CD8-positive, alpha-beta memory T cell (primary cell): ENCODE measurements around the gene NCBP1. TPM values are rescaled to one million over a fixed set of nuclear protein-coding genes. Genes with fewer than 3 reads are reported as not detected.
"Not testable (repeated sequence)": the region's sequence is repeated elsewhere in the genome, so short reads cannot be mapped to it uniquely, and the experiment has no call there.

ENCODE experiments used
- CTCF ChIA-PET: fragments of 350-600 bp; sonication (Branson Sonifier 250); formaldehyde crosslinking; loops from one replicate; lab custom pipeline; 2021; ENCODE audit warnings: antibody characterized with exemption; lab: Charles Lee
- POLR2A ChIA-PET: fragments of 350-600 bp; sonication (Branson Sonifier 250); formaldehyde crosslinking; loops from one replicate; lab custom pipeline; 2021; ENCODE audit warnings: antibody characterized with exemption; lab: Charles Lee
- DNase-seq, 5 donors: peaks; one replicate each; pipeline versions ENCODE4 v3.0.0 to v3.0.0-alpha.2; 2020 to 2022; ENCODE audit warnings: mixed read lengths in 1 of 5
- H3K27ac ChIP-seq: one replicate; pipeline ENCODE4 v1.7.0; 2013; ENCODE audit warnings: low read depth, mild to moderate bottlenecking, low read length, moderate library complexity
- H3K27me3 ChIP-seq: 2 replicates; pipeline ENCODE4 v1.7.0; 2013; ENCODE audit warnings: low read length, mild to moderate bottlenecking; ENCODE audit not compliant: insufficient read depth, poor library complexity, severe bottlenecking
- H3K36me3 ChIP-seq: 2 replicates; pipeline ENCODE4 v1.7.0; 2013; ENCODE audit warnings: mild to moderate bottlenecking, low read length, moderate library complexity; ENCODE audit not compliant: insufficient read depth
- H3K4me1 ChIP-seq: 2 replicates; pipeline ENCODE4 v1.7.0; 2013; ENCODE audit warnings: mild to moderate bottlenecking, low read length, moderate library complexity; ENCODE audit not compliant: insufficient read depth
- H3K4me3 ChIP-seq: 2 replicates; pipeline ENCODE4 v1.7.0; 2013; ENCODE audit warnings: mild to moderate bottlenecking, low read length
- H3K9me3 ChIP-seq: 2 replicates; pipeline ENCODE4 v1.7.0; 2013; ENCODE audit warnings: mild to moderate bottlenecking, low read length
- H3K27ac Mint-ChIP-seq, 8 donors: one replicate each; pipeline ENCODE4 v1.8.0; 2020 to 2021; ENCODE audit warnings: mixed read lengths in 8 of 8, mild to moderate bottlenecking in 6 of 8, inconsistent platforms in 3 of 8, moderate library complexity in 3 of 8
- H3K27me3 Mint-ChIP-seq, 2 donors: one replicate each; pipeline ENCODE4 v1.8.0; 2020 to 2021; ENCODE audit warnings: mixed read lengths in 2 of 2, mild to moderate bottlenecking in 1 of 2, moderate library complexity in 1 of 2
- H3K36me3 Mint-ChIP-seq, 3 donors: one replicate each; pipeline ENCODE4 v1.8.0; 2020 to 2021; ENCODE audit warnings: mixed read lengths in 3 of 3, inconsistent platforms in 1 of 3, mild to moderate bottlenecking in 1 of 3
- H3K4me1 Mint-ChIP-seq, 3 donors: one replicate each; pipeline ENCODE4 v1.8.0; 2020 to 2021; ENCODE audit warnings: mixed read lengths in 3 of 3, inconsistent platforms in 1 of 3, mild to moderate bottlenecking in 1 of 3
- H3K4me3 Mint-ChIP-seq, 7 donors: one replicate each; pipeline ENCODE4 v1.8.0; 2020 to 2021; ENCODE audit warnings: mixed read lengths in 7 of 7, mild to moderate bottlenecking in 6 of 7, moderate library complexity in 4 of 7, inconsistent platforms in 2 of 7
- H3K9me3 Mint-ChIP-seq, 5 donors: one replicate each; pipeline ENCODE4 v1.8.0; 2020 to 2022; ENCODE audit warnings: mixed read lengths in 5 of 5, mild to moderate bottlenecking in 3 of 5, moderate library complexity in 2 of 5, inconsistent platforms in 1 of 5
- polyA plus RNA-seq: library from polyadenylated mRNA; unstranded; fragments of 300-500 nt; fragmentation: Illumina TruSeq; gene quantifications from one replicate; pipeline ENCODE4 v1.2.3, GENCODE V29; 2021
- total RNA-seq, 2 experiments: library from RNA; stranded (reverse); gene quantifications; one replicate each; pipeline ENCODE4 v1.2.3, GENCODE V29; 2021

NCBP1 gene
- total RNA-seq, result 10 to 100 TPM; 47.7 to 49.6 TPM
- 15.4 TPM for polyA plus RNA-seq

GRCh38 chr9:97632985-97633858 is at the start of gene NCBP1, which contains the start of gene TSTD2:
Gene NCBP1, plus strand, starts transcription at chr9:97633821. Its CDS starts 61 bp downstream, at chr9:97633882.
Gene TSTD2, minus strand, starts transcription at chr9:97633368. Its CDS starts 5,806 bp downstream, at chr9:97627562.
- Mint-ChIP-seq H3K4me3 (peak within 1 kb of the TSS; percentile 95 to 99 (median 98)), H3K36me3 (peaks cover 0 to 29% (median 1%) of the 10 kb centered on the region in 3 donors), H3K27me3 (no peaks in the 10 kb centered on the region), H3K4me1 (peaks cover 49 to 76% (median 69%) of the 10 kb centered on the region in 3 donors), H3K27ac (peak within 1 kb of the TSS; percentile 99 to 100 (median 100)), H3K9me3 (peaks cover 0 to under 1% (median 0%) of the 10 kb centered on the region in 5 donors)
- no peaks in the 10 kb centered on the region for H3K9me3 ChIP-seq
- POLR2A ChIA-PET, result interaction anchor here (0.6 to 2.4 kb wide), 19 partner anchors 13 to 1866 kb away, joined by 3 to 22 read pairs (median 4); partner anchors contain the start of genes ANP32B, NANS, TBC1D2 and TDRD7
- CTCF ChIA-PET, result interaction anchor here (0.8 to 2.8 kb wide), 10 partner anchors 15 to 623 kb away, joined by 3 to 19 read pairs (median 5); partner anchors contain the start of genes TDRD7 and XPA
- DNase-seq, result peak; percentile 90 to 98 (median 98)
- H3K4me3 ChIP-seq, result peak within 1 kb of the TSS; percentile 75
- peaks cover 46% of the 10 kb centered on the region for H3K4me1 ChIP-seq
- peak within 1 kb of the TSS; percentile 89 for H3K27ac ChIP-seq
- no peaks in the 10 kb centered on the region for H3K27me3 ChIP-seq
- H3K36me3 ChIP-seq, result no peaks in the 10 kb centered on the region

GRCh38 chr9:97584778-97585177 is 48.8 kb upstream of the NCBP1 start:
- H3K4me1 ChIP-seq, H3K4me1 Mint-ChIP-seq, CTCF ChIA-PET, DNase-seq, H3K27me3 ChIP-seq, POLR2A ChIA-PET, H3K27ac ChIP-seq, H3K4me3 Mint-ChIP-seq, H3K9me3 ChIP-seq, H3K36me3 ChIP-seq, H3K4me3 ChIP-seq, H3K27ac Mint-ChIP-seq: not testable (repeated sequence)
- H3K36me3 Mint-ChIP-seq, result peaks cover 1 to 15% (median 2%) of the 10 kb centered on the region in 3 donors
- peaks cover 6 to 16% (median 7%) of the 10 kb centered on the region in 5 donors for H3K9me3 Mint-ChIP-seq
- peaks cover 0 to 11% of the 10 kb centered on the region in 2 donors for H3K27me3 Mint-ChIP-seq

GRCh38 chr9:97586909-97587308 is 46.7 kb upstream of the NCBP1 start:
- H3K27ac ChIP-seq, H3K4me3 Mint-ChIP-seq, H3K9me3 ChIP-seq, H3K4me1 Mint-ChIP-seq, H3K27ac Mint-ChIP-seq, H3K4me3 ChIP-seq, POLR2A ChIA-PET, H3K36me3 ChIP-seq, DNase-seq, H3K4me1 ChIP-seq, H3K27me3 ChIP-seq: not testable (repeated sequence)
- Mint-ChIP-seq H3K9me3 (peaks cover 6 to 14% (median 7%) of the 10 kb centered on the region in 5 donors), H3K27me3 (peaks cover 0 to 14% of the 10 kb centered on the region in 2 donors), H3K36me3 (peaks cover 2 to 13% (median 3%) of the 10 kb centered on the region in 3 donors)
- CTCF ChIA-PET, result interaction anchor here (1.1 kb wide), 1 partner anchor 12 kb away, joined by 4 read pairs; no protein-coding TSS in a partner anchor

- no peak for DNase-seq
- ChIA-PET CTCF (no interaction called here), POLR2A (no interaction called here)
- Histone ChIP-seq H3K36me3 (no peaks in the 10 kb centered on the region), H3K4me1 (no peaks in the 10 kb centered on the region), H3K9me3 (no peaks in the 10 kb centered on the region), H3K27me3 (no peaks in the 10 kb centered on the region), H3K27ac (no peak overlapping the region), H3K4me3 (no peak overlapping the region)
- no peaks in the 10 kb centered on the region for H3K4me1 Mint-ChIP-seq
- no peak overlapping the region for H3K4me3 Mint-ChIP-seq
- no peak overlapping the region for H3K27ac Mint-ChIP-seq
- peaks cover 2 to 13% (median 5%) of the 10 kb centered on the region in 3 donors for H3K36me3 Mint-ChIP-seq
- H3K27me3 Mint-ChIP-seq, result peaks cover 0 to 14% of the 10 kb centered on the region in 2 donors
- H3K9me3 Mint-ChIP-seq, result peaks cover 3 to 10% (median 7%) of the 10 kb centered on the region in 5 donors
Measured at GRCh38 chr9:97591535-97591934, 42.1 kb upstream of the NCBP1 start.

GRCh38 chr9:97592126-97592525 is 41.5 kb upstream of the NCBP1 start:
- Histone ChIP-seq H3K4me3 (no peak overlapping the region), H3K9me3 (no peaks in the 10 kb centered on the region), H3K4me1 (no peaks in the 10 kb centered on the region), H3K27ac (no peak overlapping the region), H3K27me3 (no peaks in the 10 kb centered on the region), H3K36me3 (no peaks in the 10 kb centered on the region)
- POLR2A ChIA-PET, result no interaction called here
- H3K9me3 Mint-ChIP-seq, result peaks cover under 1 to 6% (median 6%) of the 10 kb centered on the region in 5 donors
- H3K27me3 Mint-ChIP-seq, result peaks cover 0 to 11% of the 10 kb centered on the region in 2 donors
- DNase-seq, result no peak
- H3K4me3 Mint-ChIP-seq, result no peak overlapping the region
- no peaks in the 10 kb centered on the region for H3K4me1 Mint-ChIP-seq
- no peak overlapping the region for H3K27ac Mint-ChIP-seq
- CTCF ChIA-PET, result no interaction called here
- H3K36me3 Mint-ChIP-seq, result peaks cover 0 to 9% (median 5%) of the 10 kb centered on the region in 3 donors

- Histone ChIP-seq H3K9me3 (no peaks in the 10 kb centered on the region), H3K27me3 (no peaks in the 10 kb centered on the region), H3K4me3 (no peak overlapping the region), H3K27ac (no peak overlapping the region), H3K4me1 (no peaks in the 10 kb centered on the region), H3K36me3 (no peaks in the 10 kb centered on the region)
- ChIA-PET POLR2A (no interaction called here), CTCF (interaction anchor here (1.8 kb wide), 1 partner anchor 125 kb away, joined by 5 read pairs; no protein-coding TSS in a partner anchor)
- H3K27ac Mint-ChIP-seq, result no peak overlapping the region
- H3K4me3 Mint-ChIP-seq, result no peak overlapping the region
- peaks cover 0 to 5% (median 0%) of the 10 kb centered on the region in 3 donors for H3K36me3 Mint-ChIP-seq
- DNase-seq, result no peak
- no peaks in the 10 kb centered on the region for H3K9me3 Mint-ChIP-seq
- peaks cover 0 to 3% of the 10 kb centered on the region in 2 donors for H3K27me3 Mint-ChIP-seq
- H3K4me1 Mint-ChIP-seq, result peaks cover 7 to 8% (median 7%) of the 10 kb centered on the region in 3 donors
Measured at GRCh38 chr9:97593960-97594359, 39.7 kb upstream of the NCBP1 start.

GRCh38 chr9:97594381-97594921 is 39.2 kb upstream of the NCBP1 start:
- H3K4me3 Mint-ChIP-seq, result no peak overlapping the region
- ChIA-PET POLR2A (no interaction called here), CTCF (interaction anchor here (1.8 kb wide), 1 partner anchor 126 kb away, joined by 5 read pairs; no protein-coding TSS in a partner anchor)
- H3K4me1 Mint-ChIP-seq, result peaks cover 7 to 9% (median 7%) of the 10 kb centered on the region in 3 donors
- Histone ChIP-seq H3K27me3 (no peaks in the 10 kb centered on the region), H3K9me3 (no peaks in the 10 kb centered on the region), H3K4me1 (no peaks in the 10 kb centered on the region), H3K36me3 (no peaks in the 10 kb centered on the region), H3K27ac (no peak overlapping the region), H3K4me3 (no peak overlapping the region)
- no peaks in the 10 kb centered on the region for H3K9me3 Mint-ChIP-seq
- no peak for DNase-seq
- peaks cover 0 to 5% (median 0%) of the 10 kb centered on the region in 3 donors for H3K36me3 Mint-ChIP-seq
- H3K27me3 Mint-ChIP-seq, result peaks cover 0 to 3% of the 10 kb centered on the region in 2 donors
- H3K27ac Mint-ChIP-seq, result no peak overlapping the region
